Nephron (organoid): ENCODE data around the gene EPS15.

ENCODE experiments used
- H3K27ac Mint-ChIP-seq, 3 experiments: 2 replicates each; pipeline ENCODE4 v1.8.0; 2020; ENCODE audit warnings: mixed read lengths in 3 of 3, mild to moderate bottlenecking in 2 of 3, moderate library complexity in 1 of 3
- H3K27me3 Mint-ChIP-seq: 2 replicates; pipeline ENCODE4 v1.8.0; 2021; ENCODE audit warnings: low read depth, mild to moderate bottlenecking, moderate library complexity, mixed read lengths
- H3K36me3 Mint-ChIP-seq: 2 replicates; pipeline ENCODE4 v1.8.0; 2020; ENCODE audit warnings: low read depth, mixed read lengths
- H3K4me1 Mint-ChIP-seq: 2 replicates; pipeline ENCODE4 v1.8.0; 2020; ENCODE audit warnings: mixed read lengths
- H3K4me3 Mint-ChIP-seq, 3 experiments: 2 replicates each; pipeline ENCODE4 v1.8.0; 2020; ENCODE audit warnings: mild to moderate bottlenecking in 3 of 3, mixed read lengths in 3 of 3, moderate library complexity in 2 of 3
- H3K9me3 Mint-ChIP-seq: 2 replicates; pipeline ENCODE4 v1.8.0; 2020; ENCODE audit warnings: mixed read lengths
- TF ChIP-seq, protein P1 (sequence below), 3 experiments: fragments of 200-600 bp; sonication (generic); IDR thresholded peaks; one replicate each; pipeline ENCODE4 v1.5.0; 2021; ENCODE audit warnings: antibody characterized with exemption in 3 of 3; ENCODE audit not compliant: unreplicated experiment in 3 of 3

EPS15 gene

DNA sequence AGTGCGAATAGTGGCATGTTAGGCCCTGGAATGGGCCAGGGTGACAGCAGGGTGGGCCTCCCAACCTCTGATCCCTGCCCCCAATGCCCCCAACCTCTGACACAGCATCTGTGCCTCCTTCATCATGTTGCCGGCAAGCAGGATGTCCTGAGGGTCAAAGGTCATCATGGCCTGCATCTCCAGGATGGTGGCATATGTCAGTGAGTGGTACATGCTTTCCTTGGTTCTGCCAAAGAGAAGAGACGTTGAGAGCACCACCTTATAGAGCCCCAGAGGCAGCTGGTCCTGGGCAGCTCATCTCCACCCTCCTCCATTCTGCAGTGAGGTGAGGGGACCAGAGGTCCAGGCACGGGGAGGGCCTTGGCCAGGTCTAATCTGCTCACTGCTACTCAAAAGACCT is 206.3 kb downstream of the EPS15 start:
- Mint-ChIP-seq H3K36me3 (no peaks in the 10 kb centered on the region), H3K27ac (no peak overlapping the region), H3K4me3 (no peak overlapping the region), H3K4me1 (peaks cover 27% of the 10 kb centered on the region), H3K9me3 (no peaks in the 10 kb centered on the region), H3K27me3 (peaks cover 10% of the 10 kb centered on the region)
- TF ChIP-seq, protein P1, sequence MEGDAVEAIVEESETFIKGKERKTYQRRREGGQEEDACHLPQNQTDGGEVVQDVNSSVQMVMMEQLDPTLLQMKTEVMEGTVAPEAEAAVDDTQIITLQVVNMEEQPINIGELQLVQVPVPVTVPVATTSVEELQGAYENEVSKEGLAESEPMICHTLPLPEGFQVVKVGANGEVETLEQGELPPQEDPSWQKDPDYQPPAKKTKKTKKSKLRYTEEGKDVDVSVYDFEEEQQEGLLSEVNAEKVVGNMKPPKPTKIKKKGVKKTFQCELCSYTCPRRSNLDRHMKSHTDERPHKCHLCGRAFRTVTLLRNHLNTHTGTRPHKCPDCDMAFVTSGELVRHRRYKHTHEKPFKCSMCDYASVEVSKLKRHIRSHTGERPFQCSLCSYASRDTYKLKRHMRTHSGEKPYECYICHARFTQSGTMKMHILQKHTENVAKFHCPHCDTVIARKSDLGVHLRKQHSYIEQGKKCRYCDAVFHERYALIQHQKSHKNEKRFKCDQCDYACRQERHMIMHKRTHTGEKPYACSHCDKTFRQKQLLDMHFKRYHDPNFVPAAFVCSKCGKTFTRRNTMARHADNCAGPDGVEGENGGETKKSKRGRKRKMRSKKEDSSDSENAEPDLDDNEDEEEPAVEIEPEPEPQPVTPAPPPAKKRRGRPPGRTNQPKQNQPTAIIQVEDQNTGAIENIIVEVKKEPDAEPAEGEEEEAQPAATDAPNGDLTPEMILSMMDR (IDR thresholded peaks at IDR 0.05; ENCODE audit: unreplicated experiment in 3 of 3): no peak

- Mint-ChIP-seq H3K9me3 (no peaks in the 10 kb centered on the region), H3K27me3 (peaks cover 10% of the 10 kb centered on the region), H3K4me1 (peaks cover 24% of the 10 kb centered on the region), H3K4me3 (no peak overlapping the region), H3K27ac (no peak overlapping the region), H3K36me3 (no peaks in the 10 kb centered on the region)
- TF ChIP-seq, protein P1 (IDR thresholded peaks at IDR 0.05; ENCODE audit: unreplicated experiment in 3 of 3): no peak
Measured at GRCh38 chr1:51311826-51312225, 207.2 kb downstream of the EPS15 start.

- TF ChIP-seq, protein P1 (IDR thresholded peaks at IDR 0.05; ENCODE audit: unreplicated experiment in 3 of 3): no peak
- Mint-ChIP-seq H3K4me3 (no peak overlapping the region), H3K4me1 (peaks cover 16% of the 10 kb centered on the region), H3K36me3 (no peaks in the 10 kb centered on the region), H3K9me3 (no peaks in the 10 kb centered on the region), H3K27me3 (peaks cover 15% of the 10 kb centered on the region), H3K27ac (no peak overlapping the region)
Measured at GRCh38 chr1:51310871-51311613, 208.0 kb downstream of the EPS15 start.

- no peaks in the 10 kb centered on the region for H3K9me3 Mint-ChIP-seq
- peaks cover 5% of the 10 kb centered on the region for H3K27me3 Mint-ChIP-seq
- TF ChIP-seq, protein P1 (IDR thresholded peaks at IDR 0.05; ENCODE audit: unreplicated experiment in 3 of 3): no peak
- peaks cover 6% of the 10 kb centered on the region for H3K4me1 Mint-ChIP-seq
- no peak overlapping the region for H3K27ac Mint-ChIP-seq
- no peak overlapping the region for H3K4me3 Mint-ChIP-seq
- H3K36me3 Mint-ChIP-seq: no peaks in the 10 kb centered on the region
Measured at GRCh38 chr1:51309291-51309690, 209.8 kb downstream of the EPS15 start.

- peaks cover 7% of the 10 kb centered on the region for H3K4me1 Mint-ChIP-seq
- no peaks in the 10 kb centered on the region for H3K36me3 Mint-ChIP-seq
- H3K4me3 Mint-ChIP-seq: no peak overlapping the region
- no peaks in the 10 kb centered on the region for H3K9me3 Mint-ChIP-seq
- peaks cover 5% of the 10 kb centered on the region for H3K27me3 Mint-ChIP-seq
- no peak overlapping the region for H3K27ac Mint-ChIP-seq
- TF ChIP-seq, protein P1 (IDR thresholded peaks at IDR 0.05; ENCODE audit: unreplicated experiment in 3 of 3): no peak
Measured at GRCh38 chr1:51308636-51309035, 210.4 kb downstream of the EPS15 start.

- Mint-ChIP-seq H3K4me3 (no peak overlapping the region), H3K4me1 (peaks cover 5% of the 10 kb centered on the region)
- TF ChIP-seq, protein P1 (IDR thresholded peaks at IDR 0.05; ENCODE audit: unreplicated experiment in 3 of 3): no peak
Measured at GRCh38 chr1:51306950-51307349, 212.1 kb downstream of the EPS15 start.

More at GRCh38 chr1:51306950-51307349, 212.1 kb downstream of the EPS15 start:
- peaks cover 8% of the 10 kb centered on the region for H3K27me3 Mint-ChIP-seq
- H3K27ac Mint-ChIP-seq: peak overlapping the region in 1 of 3 experiments; percentile 38
- no peaks in the 10 kb centered on the region for H3K36me3 Mint-ChIP-seq
- H3K9me3 Mint-ChIP-seq: no peaks in the 10 kb centered on the region
